Measurements from ENCODE around the gene VPS54.
"Not testable (repeated sequence)": the region's sequence is repeated elsewhere in the genome, so short reads cannot be mapped to it uniquely, and the experiment has no call there.

The VPS54 gene

GRCh38 chr2:63993130-63993584 lies 26.1 kb downstream of the VPS54 start:
- not testable (repeated sequence) for DNase-seq

DNA sequence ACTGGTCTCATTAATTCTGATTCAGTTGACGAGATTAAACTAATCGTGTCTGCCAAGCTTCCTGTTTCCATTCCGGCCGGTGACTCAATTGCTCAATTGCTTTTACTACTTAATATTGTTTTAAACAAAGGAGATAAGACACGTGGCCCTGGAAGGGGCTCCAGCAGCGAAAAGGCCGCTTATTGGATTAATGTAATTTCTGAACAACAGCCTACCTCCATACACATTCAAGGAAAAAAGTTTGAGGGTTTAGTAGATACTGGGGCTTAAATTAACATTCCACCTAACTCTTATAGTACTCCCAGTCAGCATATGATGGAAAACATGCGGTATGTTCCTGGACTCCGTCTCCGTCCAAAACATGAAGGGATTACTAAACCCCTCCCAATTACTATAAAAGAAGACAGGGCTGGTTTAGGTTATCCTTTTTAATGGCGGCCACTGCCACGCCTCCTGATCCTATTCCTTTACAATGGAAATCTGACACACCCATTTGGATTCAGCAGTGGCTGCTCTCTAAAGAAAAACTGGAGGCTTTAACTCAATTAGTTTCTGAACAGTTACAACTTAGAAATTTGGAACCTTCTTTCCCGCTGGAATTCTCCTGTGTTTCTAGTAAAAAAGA lies 27.1 kb downstream of the VPS54 start:
- DNase-seq = no peak

GRCh38 chr2:63991173-63991999 lies 27.8 kb downstream of the VPS54 start:
- DNase-seq = not testable (repeated sequence)

- no peak for DNase-seq
Observed at GRCh38 chr2:63990072-63990471, 29.2 kb downstream of the VPS54 start.

- not testable (repeated sequence) for DNase-seq
Observed at GRCh38 chr2:63988842-63989436, 30.3 kb downstream of the VPS54 start.

DNA sequence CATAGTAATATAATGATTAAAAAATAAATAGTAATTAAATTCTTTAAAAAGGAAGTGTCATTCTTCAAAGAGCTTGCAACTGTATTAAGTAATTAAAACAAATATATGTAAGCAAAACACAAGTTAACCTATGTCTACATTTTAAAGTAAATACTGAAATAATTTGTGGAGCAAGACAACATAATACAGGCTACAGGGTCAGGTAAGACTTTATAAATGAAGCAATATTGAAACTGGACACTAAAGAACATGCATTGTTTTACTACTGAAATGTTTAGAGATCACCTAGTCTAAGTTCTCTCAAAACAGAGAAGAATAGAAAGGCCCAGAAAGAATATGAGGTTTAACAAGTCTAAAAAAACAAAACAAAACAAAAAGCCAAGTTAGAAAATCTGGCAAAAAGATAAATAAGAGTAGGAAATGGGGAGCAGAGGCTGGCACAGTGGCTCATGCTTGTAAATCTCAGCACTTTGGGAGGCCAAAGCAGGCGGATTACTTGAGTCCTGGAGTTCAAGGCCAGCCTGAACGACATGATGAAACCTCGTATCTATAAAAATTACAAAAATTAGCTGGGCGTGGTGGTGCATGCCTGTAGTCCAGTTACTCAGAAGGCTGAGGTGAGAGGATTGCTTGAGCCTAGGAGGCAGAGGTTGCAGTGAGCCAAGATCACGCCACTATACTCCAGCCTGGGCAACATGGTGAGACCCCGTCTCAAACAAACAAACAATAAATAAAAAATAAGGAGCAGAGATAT lies 34.4 kb downstream of the VPS54 start:
- DNase-seq = no peak

DNA sequence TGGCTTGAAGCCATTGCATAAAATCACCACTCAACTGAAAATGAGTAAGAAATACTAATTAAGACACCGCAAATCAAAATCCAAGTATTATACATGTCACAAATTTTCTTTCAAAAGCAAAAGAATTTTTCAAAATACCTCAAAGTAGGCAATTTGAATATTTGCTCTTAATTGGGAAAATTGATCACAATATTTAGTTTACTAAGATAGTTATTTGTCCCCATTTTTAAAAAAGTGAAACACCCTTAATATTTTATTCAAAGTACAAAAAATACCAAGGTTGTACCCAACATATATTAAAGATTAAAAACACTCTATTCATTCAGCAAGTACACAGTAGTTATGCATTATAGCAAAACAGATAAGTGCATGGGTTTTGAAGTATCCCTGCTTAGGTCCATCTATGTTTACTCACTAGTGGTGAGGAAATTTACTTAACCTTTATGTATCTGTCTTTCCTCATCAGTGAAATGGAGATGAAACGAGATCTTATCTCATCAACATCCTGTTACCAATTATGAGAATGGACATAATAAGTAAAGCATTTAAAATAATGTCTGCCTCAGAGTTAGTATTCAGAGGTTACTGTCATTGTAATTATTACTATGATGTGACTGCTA lies 35.1 kb downstream of the VPS54 start:
- DNase-seq = no peak

- DNase-seq = no peak
Observed at GRCh38 chr2:63982335-63982734, 36.9 kb downstream of the VPS54 start.

- no peak for DNase-seq
Observed at GRCh38 chr2:63981702-63982103, 37.5 kb downstream of the VPS54 start.

GRCh38 chr2:63980794-63981193 lies 38.4 kb downstream of the VPS54 start:
- DNase-seq = no peak

- peak in 1 of 2 donors; percentile 31 for DNase-seq
Observed at GRCh38 chr2:63977904-63978303, 41.3 kb downstream of the VPS54 start.

DNA sequence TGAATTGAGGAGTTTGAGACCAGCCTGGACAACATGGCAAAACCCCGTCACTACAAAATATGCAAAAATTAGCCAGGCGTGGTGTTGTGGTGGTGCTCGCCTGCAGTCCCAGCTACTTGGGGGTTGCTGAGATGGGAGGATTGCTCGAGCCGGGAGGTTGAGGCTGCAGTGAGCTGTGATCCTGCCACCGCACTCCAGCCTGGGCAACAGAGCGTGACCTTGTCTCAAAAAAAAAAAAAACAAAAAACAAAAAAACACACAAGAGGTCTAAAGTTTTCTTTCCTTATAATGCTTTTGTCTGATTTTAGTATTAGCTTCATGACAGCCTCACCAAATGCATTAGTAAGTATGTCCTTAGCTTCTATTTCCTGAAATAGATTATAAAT lies 43.1 kb downstream of the VPS54 start:
- DNase-seq = no peak

DNA sequence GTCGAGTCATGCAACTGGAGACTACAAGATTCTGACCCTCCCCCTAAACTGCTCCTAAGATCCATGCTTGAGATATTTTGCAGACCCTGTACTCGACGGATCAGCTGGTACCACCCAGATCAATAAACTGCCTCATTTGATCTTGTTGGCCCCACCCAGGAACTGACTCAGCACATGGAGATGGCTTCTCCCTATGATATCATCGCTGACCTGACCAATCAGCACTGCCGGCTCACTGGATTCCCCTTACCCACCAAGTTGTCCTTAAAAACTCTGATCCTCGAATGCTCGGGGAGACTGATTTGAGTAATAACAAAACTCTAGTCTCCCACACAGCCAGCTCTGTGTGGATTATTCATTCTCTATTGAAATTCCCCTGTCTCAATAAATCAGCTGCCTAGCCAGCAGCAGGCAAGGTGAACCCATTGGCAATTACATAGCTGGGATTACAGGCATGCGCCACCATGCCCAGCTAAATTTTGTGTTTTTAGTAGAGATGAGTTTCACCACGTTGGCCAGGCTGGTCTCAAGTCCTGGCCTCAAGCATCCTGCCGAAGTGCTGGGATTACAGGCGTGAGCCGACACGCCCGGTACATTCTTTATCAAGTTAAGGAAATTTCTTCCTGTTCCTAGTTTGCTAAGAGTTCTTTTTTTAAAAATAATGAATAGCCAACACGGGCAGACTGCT lies 43.6 kb downstream of the VPS54 start:
- no peak for DNase-seq

DNA sequence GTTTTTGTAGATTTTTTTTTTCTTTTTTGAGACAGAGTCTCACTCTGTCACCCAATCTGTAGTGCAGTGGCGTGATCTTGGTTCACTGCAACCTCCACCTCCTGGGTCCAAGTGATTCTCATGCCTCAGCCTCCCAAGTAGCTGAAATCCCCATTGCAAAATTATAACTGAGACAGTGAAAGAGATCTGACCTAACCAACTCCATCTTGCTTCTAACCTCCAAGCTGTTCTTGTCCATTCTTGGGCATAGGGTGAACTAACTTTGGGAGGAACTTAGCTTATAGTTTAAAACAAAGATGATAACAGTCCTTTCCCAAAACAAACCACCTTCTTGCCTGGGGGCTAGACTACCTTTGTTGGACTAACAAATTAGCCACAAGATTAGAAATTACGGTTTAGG lies 44.2 kb downstream of the VPS54 start:
- not testable (repeated sequence) for DNase-seq

- DNase-seq = no peak
Observed at GRCh38 chr2:63962186-63962585, 57.0 kb downstream of the VPS54 start.

DNA sequence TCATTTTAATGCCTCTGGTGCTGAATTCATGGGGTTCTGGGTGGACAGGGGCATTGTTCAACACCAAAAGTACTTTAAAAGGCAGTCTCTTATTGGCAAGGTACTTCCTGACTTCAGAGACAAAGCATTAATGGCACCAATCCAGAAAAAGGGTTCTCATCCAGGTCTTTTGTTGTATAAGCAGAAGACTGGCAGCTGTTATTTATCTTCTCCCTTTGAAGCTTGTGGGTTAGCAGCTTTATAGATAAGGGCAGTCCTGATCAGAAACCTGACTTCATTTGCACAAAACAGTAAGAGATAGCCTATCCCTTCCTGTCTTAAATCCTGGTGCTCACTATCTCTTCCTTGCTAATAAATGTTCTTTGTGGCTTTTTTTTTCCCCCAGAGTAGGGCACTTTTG lies 68.8 kb downstream of the VPS54 start:
- no peak for DNase-seq

GRCh38 chr2:63942788-63943187 lies 76.4 kb downstream of the VPS54 start:
- DNase-seq = no peak

- DNase-seq = not testable (repeated sequence)
Observed at GRCh38 chr2:63932104-63932503, 87.1 kb downstream of the VPS54 start.

DNA sequence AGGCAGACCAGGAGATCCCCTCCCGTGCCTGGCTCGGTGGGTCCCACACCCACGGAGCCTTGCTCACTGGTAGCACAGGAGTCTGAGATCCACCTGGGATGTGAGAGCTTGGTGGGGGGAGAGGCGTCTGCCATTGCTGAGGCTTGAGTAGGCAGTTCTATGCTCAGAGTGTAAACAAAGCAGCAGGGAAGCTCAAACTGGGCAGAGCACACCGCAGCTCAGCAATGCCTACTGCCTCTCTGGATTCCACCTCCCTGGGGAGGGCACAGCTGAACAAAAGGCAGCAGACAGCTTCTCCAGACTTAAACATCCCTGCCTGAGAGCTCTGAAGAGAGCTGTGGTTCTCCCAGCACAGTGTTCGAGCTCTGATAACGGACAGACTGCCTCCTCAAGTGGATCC lies 92.4 kb downstream of the VPS54 start:
- DNase-seq = no peak

- no peak for DNase-seq
Observed at GRCh38 chr2:63914311-63914710, 104.9 kb downstream of the VPS54 start.

- no peak for DNase-seq
Observed at GRCh38 chr2:63903003-63903402, 116.2 kb downstream of the VPS54 start.

DNA sequence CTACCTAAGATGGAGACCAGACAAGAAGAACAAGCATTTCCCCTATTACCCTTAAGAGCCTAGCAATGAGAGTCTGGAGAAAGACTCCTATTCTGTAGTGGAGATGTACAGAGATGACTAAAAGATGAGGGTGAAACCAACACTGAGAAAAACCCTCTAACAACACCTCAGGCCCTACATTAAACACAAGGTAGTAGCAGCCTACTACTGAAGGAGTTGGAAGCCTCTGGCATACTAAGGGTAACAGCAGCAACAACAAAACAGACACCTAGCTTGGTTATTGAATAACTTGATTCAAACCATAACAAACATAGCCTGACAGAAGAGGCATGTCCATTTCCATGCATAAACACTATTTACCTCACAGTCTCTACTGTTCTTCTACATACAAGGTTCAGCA lies 117.1 kb downstream of the VPS54 start:
- DNase-seq = no peak
